IPS-NIHi7 (cell line): ENCODE measurements around the gene GMPS.
"Not testable (repeated sequence)": the region's sequence is repeated elsewhere in the genome, so short reads cannot be mapped to it uniquely, and the experiment has no call there.

Experiments
- DNase-seq: peaks from one replicate; pipeline ENCODE4 v3.0.0; 2012; ENCODE audit warnings: mixed read lengths; ENCODE audit errors: extremely low spot score

Gene GMPS

GRCh38 chr3:155870133-155870944 lies at the start of gene GMPS:
TSS of gene GMPS (plus strand) at chr3:155870650. CDS start at chr3:155870871, 221 bp downstream.
- peak; percentile 96 for DNase-seq

- DNase-seq = not testable (repeated sequence)
Measured at GRCh38 chr3:155828490-155829098, 41.9 kb upstream of the GMPS start.

GRCh38 chr3:155835341-155836071 lies 34.9 kb upstream of the GMPS start:
- DNase-seq = no peak

- DNase-seq = no peak
Measured at GRCh38 chr3:155843569-155843968, 26.9 kb upstream of the GMPS start.

- no peak for DNase-seq
Measured at GRCh38 chr3:155846119-155846518, 24.3 kb upstream of the GMPS start.

- DNase-seq = no peak
Measured at GRCh38 chr3:155847993-155848392, 22.5 kb upstream of the GMPS start.

- DNase-seq = not testable (repeated sequence)
Measured at GRCh38 chr3:155849404-155849803, 21.0 kb upstream of the GMPS start.

- DNase-seq = no peak
Measured at GRCh38 chr3:155852341-155852740, 18.1 kb upstream of the GMPS start.

- peak; percentile 17 for DNase-seq
Measured at GRCh38 chr3:155853214-155854140, 17.0 kb upstream of the GMPS start.

GRCh38 chr3:155854141-155854940 lies 16.1 kb upstream of the GMPS start, which contains the start of gene SLC33A1:
TSS of gene SLC33A1 (minus strand) at chr3:155854427. CDS start at chr3:155853997, 430 bp downstream.
- peak; percentile 97 for DNase-seq

- no peak for DNase-seq
Measured at GRCh38 chr3:155859859-155860258, 10.6 kb upstream of the GMPS start.

GRCh38 chr3:155860424-155860823 lies 10.0 kb upstream of the GMPS start:
- DNase-seq = not testable (repeated sequence)

GRCh38 chr3:155861476-155862183 lies 8.8 kb upstream of the GMPS start:
- no peak for DNase-seq

GRCh38 chr3:155862290-155862982 lies 8.0 kb upstream of the GMPS start:
- not testable (repeated sequence) for DNase-seq

GRCh38 chr3:155863072-155863784 lies 7.2 kb upstream of the GMPS start:
- DNase-seq = no peak

GRCh38 chr3:155869691-155870090 lies 759 bp upstream of the GMPS start:
- DNase-seq = no peak

- DNase-seq = peak; percentile 28
Measured at GRCh38 chr3:155870945-155871745, 695 bp downstream of the GMPS start.

GRCh38 chr3:155871746-155872158 lies 1.3 kb downstream of the GMPS start:
- DNase-seq = no peak
